Chondrocyte (in vitro differentiated cells): ENCODE results near the gene BTG4. TPM values are rescaled to one million over a fixed set of nuclear protein-coding genes. Genes with fewer than 3 reads are reported as not detected.
A peak's percentile ranks its signal among the peaks of the same experiment; 100 is the strongest.

Experiments
- DNase-seq: peaks from one replicate; pipeline ENCODE4 v3.0.0; 2021; ENCODE audit warnings: mixed read lengths, low spot score
- H3K27ac Mint-ChIP-seq: one replicate; pipeline ENCODE4 v1.8.0; 2021; ENCODE audit warnings: mild to moderate bottlenecking, moderate library complexity, mixed read lengths; ENCODE audit not compliant: unreplicated experiment
- H3K27me3 Mint-ChIP-seq: 2 replicates; pipeline ENCODE4 v1.8.0; 2021; ENCODE audit warnings: low read depth, mixed read lengths
- H3K36me3 Mint-ChIP-seq: 2 replicates; pipeline ENCODE4 v1.8.0; 2021; ENCODE audit warnings: low read depth, mixed read lengths
- H3K4me1 Mint-ChIP-seq: 2 replicates; pipeline ENCODE4 v1.8.0; 2021; ENCODE audit warnings: low read depth, mild to moderate bottlenecking, mixed read lengths
- H3K4me3 Mint-ChIP-seq: one replicate; pipeline ENCODE4 v1.8.0; 2021; ENCODE audit warnings: mild to moderate bottlenecking, moderate library complexity, mixed read lengths; ENCODE audit not compliant: unreplicated experiment
- H3K9me3 Mint-ChIP-seq: 2 replicates; pipeline ENCODE4 v1.8.0; 2021; ENCODE audit warnings: low read depth, mixed read lengths
- total RNA-seq: library from RNA; stranded (reverse); gene quantifications from 3 replicates; pipeline ENCODE4 v1.2.1, GENCODE V29; 2021
- TF ChIP-seq, protein P1 (sequence below): fragments of 200-600 bp; sonication (generic); IDR thresholded peaks from 2 replicates; pipeline ENCODE4 v1.5.0; 2021; ENCODE audit warnings: antibody characterized with exemption, mild to moderate bottlenecking, moderate library complexity

The BTG4 gene
- total RNA-seq, 1 donor from 2014 or later: not detected

DNA sequence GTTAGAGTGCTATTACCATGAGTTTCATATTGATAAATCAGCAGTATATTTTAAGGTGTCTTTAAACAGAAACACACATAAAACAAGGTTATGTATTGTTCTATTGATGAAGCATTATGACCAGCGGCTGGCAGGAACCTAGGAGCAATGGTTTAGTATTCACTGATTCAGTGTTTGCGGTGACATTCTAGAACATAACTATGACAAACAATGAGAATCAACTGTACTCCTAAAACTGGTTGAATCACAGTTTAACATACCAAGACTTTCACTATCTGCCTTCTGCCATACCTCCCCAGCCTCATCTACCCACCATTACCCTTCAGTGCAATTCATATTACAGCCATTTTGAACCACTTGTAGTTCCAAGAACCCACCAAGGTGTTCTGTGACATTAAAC lies 11.2 kb upstream of the BTG4 start:
- no peak for DNase-seq
- H3K27ac Mint-ChIP-seq: no peak overlapping the region
- H3K36me3 Mint-ChIP-seq: no peaks in the 10 kb centered on the region
- H3K4me1 Mint-ChIP-seq: peaks cover 15% of the 10 kb centered on the region
- H3K4me3 Mint-ChIP-seq: no peak overlapping the region
- no peaks in the 10 kb centered on the region for H3K9me3 Mint-ChIP-seq
- TF ChIP-seq, protein P1, sequence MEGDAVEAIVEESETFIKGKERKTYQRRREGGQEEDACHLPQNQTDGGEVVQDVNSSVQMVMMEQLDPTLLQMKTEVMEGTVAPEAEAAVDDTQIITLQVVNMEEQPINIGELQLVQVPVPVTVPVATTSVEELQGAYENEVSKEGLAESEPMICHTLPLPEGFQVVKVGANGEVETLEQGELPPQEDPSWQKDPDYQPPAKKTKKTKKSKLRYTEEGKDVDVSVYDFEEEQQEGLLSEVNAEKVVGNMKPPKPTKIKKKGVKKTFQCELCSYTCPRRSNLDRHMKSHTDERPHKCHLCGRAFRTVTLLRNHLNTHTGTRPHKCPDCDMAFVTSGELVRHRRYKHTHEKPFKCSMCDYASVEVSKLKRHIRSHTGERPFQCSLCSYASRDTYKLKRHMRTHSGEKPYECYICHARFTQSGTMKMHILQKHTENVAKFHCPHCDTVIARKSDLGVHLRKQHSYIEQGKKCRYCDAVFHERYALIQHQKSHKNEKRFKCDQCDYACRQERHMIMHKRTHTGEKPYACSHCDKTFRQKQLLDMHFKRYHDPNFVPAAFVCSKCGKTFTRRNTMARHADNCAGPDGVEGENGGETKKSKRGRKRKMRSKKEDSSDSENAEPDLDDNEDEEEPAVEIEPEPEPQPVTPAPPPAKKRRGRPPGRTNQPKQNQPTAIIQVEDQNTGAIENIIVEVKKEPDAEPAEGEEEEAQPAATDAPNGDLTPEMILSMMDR: no peak
- no peaks in the 10 kb centered on the region for H3K27me3 Mint-ChIP-seq

DNA sequence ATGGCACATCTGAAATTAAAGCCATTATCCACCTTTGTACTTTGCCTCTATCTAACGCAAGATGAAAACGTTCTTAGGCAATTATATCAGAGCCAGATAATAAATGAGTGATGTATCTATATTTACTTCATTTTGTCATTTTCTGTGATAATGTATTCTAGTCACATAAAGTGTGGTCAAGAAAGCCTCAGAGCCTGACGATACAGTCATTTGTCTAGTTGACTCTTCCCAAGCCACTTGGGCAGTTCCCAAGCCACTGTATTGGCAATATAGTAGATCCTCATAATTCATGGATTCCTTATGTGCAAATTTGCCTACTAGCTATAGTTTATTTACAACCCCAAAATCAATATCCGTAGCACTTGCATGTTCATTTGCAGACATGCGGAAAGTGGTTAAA lies 10.2 kb upstream of the BTG4 start:
- DNase-seq: no peak
- H3K4me1 Mint-ChIP-seq: peaks cover 15% of the 10 kb centered on the region
- no peak overlapping the region for H3K4me3 Mint-ChIP-seq
- no peaks in the 10 kb centered on the region for H3K9me3 Mint-ChIP-seq
- TF ChIP-seq, protein P1: no peak
- no peaks in the 10 kb centered on the region for H3K36me3 Mint-ChIP-seq
- H3K27me3 Mint-ChIP-seq: no peaks in the 10 kb centered on the region
- H3K27ac Mint-ChIP-seq: no peak overlapping the region

DNA sequence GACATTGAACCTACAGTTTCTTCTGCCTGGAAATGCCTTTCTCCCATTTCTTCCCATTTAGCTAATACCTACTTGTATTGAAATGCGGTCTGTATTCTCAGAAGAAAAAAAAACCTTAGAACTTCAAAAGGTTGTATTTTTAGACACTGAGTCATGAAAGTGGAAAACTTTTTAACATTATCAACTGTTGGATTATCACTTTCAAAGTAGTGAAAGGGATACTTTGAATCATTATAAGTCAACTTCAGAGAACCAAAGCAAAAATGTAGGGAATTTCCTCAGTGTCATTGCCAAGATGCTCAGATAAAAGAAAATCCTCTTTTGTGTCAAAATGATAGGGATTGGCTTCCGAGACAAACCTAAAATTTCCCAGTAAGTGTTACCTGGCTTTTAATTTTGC lies 8.9 kb upstream of the BTG4 start:
- TF ChIP-seq, protein P1: no peak
- Mint-ChIP-seq H3K4me1 (peaks cover 11% of the 10 kb centered on the region), H3K4me3 (no peak overlapping the region), H3K9me3 (no peaks in the 10 kb centered on the region), H3K36me3 (no peaks in the 10 kb centered on the region), H3K27ac (peak overlapping the region; percentile 57), H3K27me3 (no peaks in the 10 kb centered on the region)
- no peak for DNase-seq

DNA sequence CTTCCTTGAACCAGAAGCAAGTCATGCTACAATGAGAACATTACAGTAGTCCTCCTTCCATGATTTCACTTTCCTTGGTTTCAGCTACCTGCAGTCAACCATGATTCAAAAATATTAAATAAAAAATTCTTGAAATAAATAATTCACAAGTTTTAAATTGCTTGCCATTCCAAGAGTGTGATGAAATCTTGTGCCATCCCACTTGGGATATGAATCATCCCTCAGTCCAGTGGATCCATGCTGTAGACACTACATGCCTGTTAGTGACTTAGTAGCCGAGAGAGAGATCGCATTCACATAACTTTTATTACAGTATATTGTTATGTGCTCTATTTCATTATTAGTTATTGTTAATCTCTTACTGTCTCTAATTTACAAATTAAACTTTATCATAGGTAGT lies 8.4 kb upstream of the BTG4 start:
- no peak overlapping the region for H3K4me3 Mint-ChIP-seq
- TF ChIP-seq, protein P1: no peak
- no peaks in the 10 kb centered on the region for H3K9me3 Mint-ChIP-seq
- H3K36me3 Mint-ChIP-seq: no peaks in the 10 kb centered on the region
- no peak for DNase-seq
- H3K27ac Mint-ChIP-seq: peak overlapping the region; percentile 57
- H3K27me3 Mint-ChIP-seq: no peaks in the 10 kb centered on the region
- peaks cover 11% of the 10 kb centered on the region for H3K4me1 Mint-ChIP-seq

DNA sequence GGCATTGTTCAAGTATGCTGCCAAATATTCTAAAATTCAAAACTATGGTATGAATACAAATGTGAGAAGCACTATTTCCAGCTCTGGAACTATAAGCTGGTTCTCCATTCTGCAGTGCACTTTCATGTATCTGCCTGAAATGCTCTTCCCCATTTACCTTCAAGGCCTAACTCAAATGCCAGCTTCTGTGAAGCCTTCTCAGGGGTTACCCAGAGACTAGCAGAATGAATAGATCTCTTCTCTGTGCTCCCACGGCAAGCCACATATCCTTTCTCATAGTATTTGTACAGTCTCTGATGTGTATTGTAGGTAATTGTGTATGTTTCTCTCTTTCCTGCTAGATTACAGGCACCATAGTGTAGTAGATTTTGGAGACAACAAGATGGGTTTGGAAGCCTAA lies 6.5 kb upstream of the BTG4 start:
- Mint-ChIP-seq H3K9me3 (no peaks in the 10 kb centered on the region), H3K27ac (no peak overlapping the region)

More for the DNA sequence above, 6.5 kb upstream of the BTG4 start:
- Mint-ChIP-seq H3K4me1 (peaks cover 17% of the 10 kb centered on the region), H3K27me3 (peaks cover 3% of the 10 kb centered on the region), H3K36me3 (no peaks in the 10 kb centered on the region), H3K4me3 (no peak overlapping the region)
- TF ChIP-seq, protein P1: no peak
- no peak for DNase-seq
